Loucy (cell line): Measurements from ENCODE around the gene NPTXR.

ENCODE experiments used
- H2AFZ ChIP-seq: fragments of 200-600 bp; sonication (generic); 2 replicates; pipeline ENCODE4 v1.6.0; 2016; ENCODE audit warnings: antibody characterized with exemption, mild to moderate bottlenecking, low read length, moderate library complexity
- H3F3A ChIP-seq: fragments of 200-600 bp; 2 replicates; pipeline ENCODE4 v1.6.0; 2016; ENCODE audit warnings: antibody characterized with exemption, low read depth, mild to moderate bottlenecking
- H3K27me3 ChIP-seq: fragments of 200-600 bp; sonication (generic); 2 replicates; pipeline ENCODE4 v1.6.1; 2014; ENCODE audit warnings: low read length, mild to moderate bottlenecking; ENCODE audit not compliant: insufficient read depth, poor library complexity, severe bottlenecking
- H3K36me3 ChIP-seq: fragments of 200-600 bp; sonication (generic); 2 replicates; pipeline ENCODE4 v1.6.1; 2016; ENCODE audit warnings: low read length; ENCODE audit not compliant: insufficient read depth
- H3K4me1 ChIP-seq: fragments of 200-600 bp; sonication (generic); 2 replicates; pipeline ENCODE4 v1.5.1; 2014; ENCODE audit warnings: low read length, mild to moderate bottlenecking; ENCODE audit not compliant: insufficient read depth, poor library complexity, severe bottlenecking
- H3K4me2 ChIP-seq: fragments of 200-600 bp; sonication (generic); 2 replicates; pipeline ENCODE4 v1.6.0; 2014; ENCODE audit warnings: antibody characterized with exemption, low read length, low read depth, mild to moderate bottlenecking; ENCODE audit not compliant: poor library complexity, severe bottlenecking
- H3K4me3 ChIP-seq: fragments of 200-600 bp; sonication (generic); 2 replicates; pipeline ENCODE4 v1.5.1; 2014; ENCODE audit warnings: low read length, mild to moderate bottlenecking, mixed read lengths; ENCODE audit not compliant: poor library complexity, severe bottlenecking
- H3K79me2 ChIP-seq: fragments of 200-600 bp; sonication (generic); 2 replicates; pipeline ENCODE4 v1.6.1; 2014; ENCODE audit warnings: low read length; ENCODE audit not compliant: insufficient read depth
- H3K9ac ChIP-seq: fragments of 200-600 bp; sonication (generic); 2 replicates; pipeline ENCODE4 v1.6.0; 2014; ENCODE audit warnings: mild to moderate bottlenecking, low read depth, low read length, moderate library complexity; ENCODE audit not compliant: poor library complexity, severe bottlenecking
- H3K9me2 ChIP-seq: fragments of 200-600 bp; sonication (generic); replicated peaks from 2 replicates; pipeline ENCODE4 v1.6.1; 2016; ENCODE audit warnings: low read depth, low read length, mixed read lengths
- H3K9me3 ChIP-seq: fragments of 200-600 bp; sonication (generic); 2 replicates; pipeline ENCODE4 v1.6.1; 2014; ENCODE audit warnings: mild to moderate bottlenecking, antibody characterized with exemption, low read length, low read depth; ENCODE audit not compliant: insufficient read depth
- H4K20me1 ChIP-seq: fragments of 200-600 bp; sonication (generic); 2 replicates; pipeline ENCODE4 v1.6.0; 2014; ENCODE audit warnings: antibody characterized with exemption, low read length, mild to moderate bottlenecking; ENCODE audit not compliant: insufficient read depth, poor library complexity, severe bottlenecking
- EZH2phosphoT487 ChIP-seq: fragments of 200-600 bp; IDR thresholded peaks from 2 replicates; pipeline ENCODE4 v1.6.1; 2018; ENCODE audit warnings: antibody characterized with exemption, mild to moderate bottlenecking, moderate library complexity, borderline replicate concordance
- TF ChIP-seq, protein P1 (sequence below): fragments of 200-600 bp; sonication (generic); conservative IDR thresholded peaks from 2 replicates; pipeline ENCODE4 v1.5.1; 2014; ENCODE audit warnings: mild to moderate bottlenecking, antibody characterized with exemption, low read length

NPTXR gene

GRCh38 chr22:38870791-38871359 is 27.0 kb upstream of the NPTXR start:
- Histone ChIP-seq H3K9me2 (no peaks in the 10 kb centered on the region), H4K20me1 (peaks cover 38% of the 10 kb centered on the region), H3K4me2 (peak overlapping the region; percentile 83), H3K9ac (peak overlapping the region; percentile 85), H3K4me1 (peaks cover 27% of the 10 kb centered on the region), H2AFZ (peak overlapping the region; percentile 71; the same call in 1 of the 2 replicates), H3K36me3 (peaks cover 3% of the 10 kb centered on the region; the same call in 1 of the 2 replicates), H3K4me3 (peak overlapping the region; percentile 94), H3K79me2 (peaks cover 19% of the 10 kb centered on the region), H3K27me3 (no peaks in the 10 kb centered on the region), H3K9me3 (no peaks in the 10 kb centered on the region), H3F3A (no peaks in the 10 kb centered on the region)
- TF ChIP-seq EZH2phosphoT487, result no peak
- TF ChIP-seq, protein P1, sequence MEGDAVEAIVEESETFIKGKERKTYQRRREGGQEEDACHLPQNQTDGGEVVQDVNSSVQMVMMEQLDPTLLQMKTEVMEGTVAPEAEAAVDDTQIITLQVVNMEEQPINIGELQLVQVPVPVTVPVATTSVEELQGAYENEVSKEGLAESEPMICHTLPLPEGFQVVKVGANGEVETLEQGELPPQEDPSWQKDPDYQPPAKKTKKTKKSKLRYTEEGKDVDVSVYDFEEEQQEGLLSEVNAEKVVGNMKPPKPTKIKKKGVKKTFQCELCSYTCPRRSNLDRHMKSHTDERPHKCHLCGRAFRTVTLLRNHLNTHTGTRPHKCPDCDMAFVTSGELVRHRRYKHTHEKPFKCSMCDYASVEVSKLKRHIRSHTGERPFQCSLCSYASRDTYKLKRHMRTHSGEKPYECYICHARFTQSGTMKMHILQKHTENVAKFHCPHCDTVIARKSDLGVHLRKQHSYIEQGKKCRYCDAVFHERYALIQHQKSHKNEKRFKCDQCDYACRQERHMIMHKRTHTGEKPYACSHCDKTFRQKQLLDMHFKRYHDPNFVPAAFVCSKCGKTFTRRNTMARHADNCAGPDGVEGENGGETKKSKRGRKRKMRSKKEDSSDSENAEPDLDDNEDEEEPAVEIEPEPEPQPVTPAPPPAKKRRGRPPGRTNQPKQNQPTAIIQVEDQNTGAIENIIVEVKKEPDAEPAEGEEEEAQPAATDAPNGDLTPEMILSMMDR, result no peak

DNA sequence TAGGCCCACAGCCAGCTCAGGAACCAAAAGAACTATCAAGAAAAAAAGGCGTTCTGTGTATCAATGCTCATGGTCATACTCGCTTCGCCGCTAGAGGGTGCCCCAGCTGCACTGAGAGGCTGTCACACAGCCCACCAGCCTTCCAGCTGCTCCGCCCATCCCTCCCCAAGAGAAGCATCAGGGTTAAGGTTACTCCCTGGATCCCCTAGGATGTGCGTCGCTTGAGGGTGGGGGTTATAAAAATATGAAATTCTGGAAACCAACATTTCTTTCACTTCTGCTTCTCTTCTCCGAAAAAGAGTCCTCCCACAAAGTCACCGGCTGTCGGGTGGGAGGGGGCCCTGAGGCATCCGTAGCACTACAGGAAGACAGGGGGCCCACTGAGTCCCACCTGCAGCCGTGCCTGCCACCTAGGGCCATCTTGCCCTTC is 26.5 kb upstream of the NPTXR start:
- Histone ChIP-seq H3K4me3 (peak overlapping the region; percentile 94), H3K4me2 (peak overlapping the region; percentile 83), H3K9me3 (no peaks in the 10 kb centered on the region), H3K36me3 (peaks cover 3% of the 10 kb centered on the region; the same call in 1 of the 2 replicates), H3F3A (no peaks in the 10 kb centered on the region), H3K79me2 (peaks cover 19% of the 10 kb centered on the region), H4K20me1 (peaks cover 38% of the 10 kb centered on the region), H3K4me1 (peaks cover 27% of the 10 kb centered on the region), H3K9ac (peak overlapping the region; percentile 85), H3K27me3 (no peaks in the 10 kb centered on the region), H2AFZ (no peak overlapping the region), H3K9me2 (no peaks in the 10 kb centered on the region)
- TF ChIP-seq, protein P1, result peak; percentile 98
- TF ChIP-seq EZH2phosphoT487, result no peak

DNA sequence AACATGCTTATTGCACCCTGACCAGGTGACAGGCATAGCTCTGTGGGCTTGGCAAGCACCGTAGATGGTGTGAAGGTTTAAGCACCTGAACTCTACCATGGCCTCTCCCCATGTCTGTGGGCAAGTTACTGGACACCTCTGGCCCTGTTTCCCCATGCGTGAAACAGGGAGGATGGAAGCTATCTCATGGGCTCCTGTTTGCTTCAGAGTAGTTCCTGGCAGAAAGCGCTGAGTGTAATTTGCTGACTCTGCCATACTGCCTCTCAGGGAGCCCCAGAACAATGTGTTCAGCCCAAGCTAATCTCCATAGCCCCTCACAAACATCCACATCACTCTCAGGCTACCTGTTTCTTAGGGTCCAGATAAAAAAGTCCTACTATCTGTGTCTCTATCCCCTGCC is 25.8 kb upstream of the NPTXR start:
- H4K20me1 ChIP-seq, result peaks cover 38% of the 10 kb centered on the region
- H3K9ac ChIP-seq, result no peak overlapping the region

More for the DNA sequence above, 25.8 kb upstream of the NPTXR start:
- no peaks in the 10 kb centered on the region for H3K9me3 ChIP-seq
- H3K4me3 ChIP-seq, result peak overlapping the region; percentile 94
- H3K36me3 ChIP-seq, result peaks cover 3% of the 10 kb centered on the region; the same call in 1 of the 2 replicates
- no peak overlapping the region for H2AFZ ChIP-seq
- peaks cover 19% of the 10 kb centered on the region for H3K79me2 ChIP-seq
- peaks cover 27% of the 10 kb centered on the region for H3K4me1 ChIP-seq
- H3K27me3 ChIP-seq, result no peaks in the 10 kb centered on the region
- H3F3A ChIP-seq, result no peaks in the 10 kb centered on the region
- TF ChIP-seq EZH2phosphoT487, result no peak
- TF ChIP-seq, protein P1, result no peak
- H3K4me2 ChIP-seq, result peak overlapping the region; percentile 83
- no peaks in the 10 kb centered on the region for H3K9me2 ChIP-seq
